Neural cell (in vitro differentiated cells): ENCODE measurements around the gene CYB561D1.

ENCODE experiments used
- EP300 ChIP-seq: fragments of 450-650 bp; conservative IDR thresholded peaks from 2 replicates; pipeline ENCODE4 v1.6.1; 2014; ENCODE audit warnings: antibody characterized with exemption, mild to moderate bottlenecking, moderate library complexity; ENCODE audit not compliant: poor library complexity, severe bottlenecking
- EZH2 ChIP-seq: fragments of 200-600, 300-800 bp; shearing (Covaris generic), sonication (generic); IDR thresholded peaks from 2 replicates; pipeline ENCODE4 v1.6.1; 2014; ENCODE audit warnings: antibody characterized with exemption, low read length, borderline replicate concordance, mild to moderate bottlenecking; ENCODE audit not compliant: insufficient read depth, poor library complexity, severe bottlenecking
- POLR2AphosphoS5 ChIP-seq: IDR thresholded peaks from 2 replicates; pipeline ENCODE4 v1.6.1; 2012
- RAD21 ChIP-seq: fragments of 450-650 bp; conservative IDR thresholded peaks from 2 replicates; pipeline ENCODE4 v1.6.1; 2014; ENCODE audit warnings: antibody characterized with exemption, mild to moderate bottlenecking, moderate library complexity
- REST ChIP-seq: IDR thresholded peaks from 2 replicates; pipeline ENCODE4 v1.6.1; 2012; ENCODE audit warnings: borderline replicate concordance
- TAF1 ChIP-seq: IDR thresholded peaks from 2 replicates; pipeline ENCODE4 v1.6.1; 2012; ENCODE audit warnings: low read depth
- TF ChIP-seq, protein P1 (sequence below): fragments of 450-650 bp; IDR thresholded peaks from 2 replicates; pipeline ENCODE4 v1.5.1; 2014; ENCODE audit warnings: antibody characterized with exemption, mild to moderate bottlenecking, moderate library complexity; ENCODE audit not compliant: poor library complexity, severe bottlenecking

DNA sequence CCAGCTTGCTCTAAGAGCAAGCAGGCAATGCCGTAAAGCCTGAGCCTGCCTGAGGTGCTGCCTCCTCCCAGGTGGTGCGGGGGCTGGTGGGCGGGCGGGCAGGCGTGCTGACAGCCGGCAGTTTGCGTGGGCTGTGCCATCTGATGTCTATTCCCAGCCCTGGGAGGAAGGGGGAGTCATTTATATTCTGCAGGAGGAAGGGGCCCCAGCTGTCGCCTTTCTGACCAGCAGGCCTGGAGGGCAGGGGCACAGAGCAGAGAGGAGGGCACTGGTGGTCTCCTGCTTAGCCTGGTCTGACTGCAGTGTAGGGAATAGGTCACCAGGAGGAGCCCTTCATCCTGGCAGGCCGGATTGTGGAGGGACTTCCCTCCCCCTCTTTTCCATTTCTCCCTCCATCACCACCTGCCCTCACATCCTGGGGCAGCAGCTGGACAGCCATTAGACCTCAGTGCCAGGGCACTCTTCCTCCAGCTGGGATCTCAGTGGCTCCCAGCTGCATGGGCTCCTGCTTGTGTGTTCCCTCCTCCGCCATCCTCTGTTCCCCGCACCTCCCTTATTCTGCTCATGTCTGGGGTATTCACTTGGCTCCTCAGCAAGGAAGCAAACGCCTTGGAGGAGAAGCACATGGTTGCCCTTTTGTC is 4.4 kb downstream of the CYB561D1 start:
- TF ChIP-seq POLR2AphosphoS5 (no peak), EP300 (no peak), TAF1 (no peak), EZH2 (no peak), RAD21 (peak; percentile 39), REST (no peak)
- TF ChIP-seq, protein P1, sequence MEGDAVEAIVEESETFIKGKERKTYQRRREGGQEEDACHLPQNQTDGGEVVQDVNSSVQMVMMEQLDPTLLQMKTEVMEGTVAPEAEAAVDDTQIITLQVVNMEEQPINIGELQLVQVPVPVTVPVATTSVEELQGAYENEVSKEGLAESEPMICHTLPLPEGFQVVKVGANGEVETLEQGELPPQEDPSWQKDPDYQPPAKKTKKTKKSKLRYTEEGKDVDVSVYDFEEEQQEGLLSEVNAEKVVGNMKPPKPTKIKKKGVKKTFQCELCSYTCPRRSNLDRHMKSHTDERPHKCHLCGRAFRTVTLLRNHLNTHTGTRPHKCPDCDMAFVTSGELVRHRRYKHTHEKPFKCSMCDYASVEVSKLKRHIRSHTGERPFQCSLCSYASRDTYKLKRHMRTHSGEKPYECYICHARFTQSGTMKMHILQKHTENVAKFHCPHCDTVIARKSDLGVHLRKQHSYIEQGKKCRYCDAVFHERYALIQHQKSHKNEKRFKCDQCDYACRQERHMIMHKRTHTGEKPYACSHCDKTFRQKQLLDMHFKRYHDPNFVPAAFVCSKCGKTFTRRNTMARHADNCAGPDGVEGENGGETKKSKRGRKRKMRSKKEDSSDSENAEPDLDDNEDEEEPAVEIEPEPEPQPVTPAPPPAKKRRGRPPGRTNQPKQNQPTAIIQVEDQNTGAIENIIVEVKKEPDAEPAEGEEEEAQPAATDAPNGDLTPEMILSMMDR: peak; percentile 54
